HG02884 (cell line): ENCODE data around the gene NCLN.

ENCODE experiments used
- ATAC-seq: cut with Tn5 transposase; IDR thresholded peaks from one replicate; pipeline ENCODE4 v1.9.1; 2021; ENCODE audit warnings: mild to moderate bottlenecking, moderate library complexity; ENCODE audit not compliant: unreplicated experiment

NCLN gene

GRCh38 chr19:3252650-3253049, 66.9 kb downstream of the NCLN start:
- ATAC-seq: no peak

- ATAC-seq: no peak
Observed at GRCh38 chr19:3253270-3253669, 67.5 kb downstream of the NCLN start.

- ATAC-seq: no peak
Observed at GRCh38 chr19:3254520-3254919, 68.8 kb downstream of the NCLN start.

GRCh38 chr19:3257071-3257470, 71.3 kb downstream of the NCLN start:
- no peak for ATAC-seq
